ENCODE data around the gene VAV2.
A peak's percentile ranks its signal among the peaks of the same experiment; 100 is the strongest.
"Not testable (repeated sequence)": the region's sequence is repeated elsewhere in the genome, so short reads cannot be mapped to it uniquely, and the experiment has no call there.

Gene VAV2

DNA sequence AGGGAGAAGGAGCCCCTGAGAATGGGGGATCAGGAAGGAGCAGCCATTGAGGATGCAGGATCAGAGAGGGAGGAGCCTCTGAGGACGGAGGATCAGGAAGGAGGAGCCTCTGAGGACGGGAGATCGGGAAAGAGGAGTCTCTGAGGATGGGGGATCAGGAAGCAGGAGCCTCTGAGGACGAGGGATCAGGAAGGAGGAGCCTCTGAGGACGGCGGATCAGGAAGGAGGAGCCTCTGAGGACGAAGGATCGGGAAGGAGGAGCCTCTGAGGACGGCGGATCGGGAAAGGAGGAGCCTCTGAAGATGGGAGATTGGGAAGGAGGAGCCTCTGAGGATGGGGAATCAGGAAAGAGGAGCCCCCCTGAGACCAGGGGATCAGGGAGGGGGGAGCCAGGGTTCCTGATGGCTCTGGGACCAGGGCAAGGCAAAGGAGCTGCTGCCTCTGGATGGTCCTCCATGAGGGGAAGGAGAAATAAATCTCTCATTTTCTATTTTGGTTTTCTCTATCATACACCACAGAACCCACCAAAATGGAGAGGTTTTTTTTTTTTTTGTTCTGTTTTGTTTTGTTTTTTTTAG lies 231.3 kb downstream of the VAV2 start:
- no peak for DNase-seq

GRCh38 chr9:133759946-133760345 lies 232.2 kb downstream of the VAV2 start:
- no peak for DNase-seq

DNA sequence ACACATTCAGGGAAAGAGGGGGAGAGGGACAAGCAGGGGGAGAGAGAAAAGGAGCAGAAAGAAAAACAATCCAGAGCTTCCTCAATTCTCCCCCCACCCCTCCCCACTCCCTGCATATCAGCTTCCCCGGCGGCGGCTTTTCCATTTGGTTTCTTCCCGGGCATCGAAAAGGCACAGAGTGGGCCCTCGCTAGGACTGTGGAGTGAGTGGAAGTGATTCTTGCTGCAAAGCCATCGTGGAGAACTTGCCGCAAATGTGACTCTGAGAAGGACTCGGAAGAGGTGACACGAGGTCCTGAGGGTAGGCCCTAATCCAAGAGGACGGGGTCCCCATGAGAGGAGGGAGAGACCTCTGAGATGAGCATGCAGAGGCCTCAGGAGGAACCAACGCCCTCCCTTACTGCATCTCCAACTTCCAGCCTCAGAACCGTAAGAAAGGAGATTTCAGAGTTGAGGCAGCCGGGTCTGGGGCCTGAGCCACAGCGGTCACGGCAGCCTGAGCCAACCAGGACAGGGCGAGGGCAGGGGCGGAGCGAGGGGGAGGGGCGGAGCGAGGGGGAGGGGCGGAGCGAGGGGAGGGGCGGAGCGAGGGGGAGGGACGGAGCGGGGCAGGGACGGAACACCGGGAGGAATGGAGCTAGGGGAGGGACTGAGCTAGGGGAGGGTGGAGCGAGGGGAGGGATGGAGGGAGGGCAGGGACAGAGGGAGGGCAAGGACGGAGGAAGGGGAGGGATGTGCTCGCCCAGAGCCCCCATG lies 232.8 kb downstream of the VAV2 start:
- DNase-seq = no peak

- no peak for DNase-seq
Measured at GRCh38 chr9:133758228-133758627, 233.9 kb downstream of the VAV2 start.

GRCh38 chr9:133754688-133755227 lies 237.4 kb downstream of the VAV2 start:
- no peak for DNase-seq

DNA sequence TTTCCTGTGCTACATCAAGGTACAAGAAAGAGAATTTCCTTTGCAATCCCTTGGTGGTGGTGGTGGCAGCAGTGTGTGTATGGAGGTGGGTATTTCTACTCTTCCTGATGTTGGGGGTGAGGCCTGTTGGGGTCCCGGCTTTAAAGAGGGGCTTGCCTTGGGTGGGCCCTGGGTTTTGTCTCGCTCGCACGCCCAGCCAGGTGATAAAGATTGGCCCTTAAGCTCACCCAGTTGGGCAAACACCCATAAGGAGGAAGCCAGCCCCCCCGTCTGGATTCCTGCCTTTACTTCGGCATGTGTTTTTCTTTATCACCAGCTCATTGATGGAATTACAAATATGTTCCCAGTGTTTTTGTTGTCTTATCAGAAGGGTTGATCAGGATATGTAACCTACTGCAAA lies 237.9 kb downstream of the VAV2 start:
- DNase-seq = no peak

- no peak for DNase-seq
Measured at GRCh38 chr9:133752739-133753446, 239.2 kb downstream of the VAV2 start.

DNA sequence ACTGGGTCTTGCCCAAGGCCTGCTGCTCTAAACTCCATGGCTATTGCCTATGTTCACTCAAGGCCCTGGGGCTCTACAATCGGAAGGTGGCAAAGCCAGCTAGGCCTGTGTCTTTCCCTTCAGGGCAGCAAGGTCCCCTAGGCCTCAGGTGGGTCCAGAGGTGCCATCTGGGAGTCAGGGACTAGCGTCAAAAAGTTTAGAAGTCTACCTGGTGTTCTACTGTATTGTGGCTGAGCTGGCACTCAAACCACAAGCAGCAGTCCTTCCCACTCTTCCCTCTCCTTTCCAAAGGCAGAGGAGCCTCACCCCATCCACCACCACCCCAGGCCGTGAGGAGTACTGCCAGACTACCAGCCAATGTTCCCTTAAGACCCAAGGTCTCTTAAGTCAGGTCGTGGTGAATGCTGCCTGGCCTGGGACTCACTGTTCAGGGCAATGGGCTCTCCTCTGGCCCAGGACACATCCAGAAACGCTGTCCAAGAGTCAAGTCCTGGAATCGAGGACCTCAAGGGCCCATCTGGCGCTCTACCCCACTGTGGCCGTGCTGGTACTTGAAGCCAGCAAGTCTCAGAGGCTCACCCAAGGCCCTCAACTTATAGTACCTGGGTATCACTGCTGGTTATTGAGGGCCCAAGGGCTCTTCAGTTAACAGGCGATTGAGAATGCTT lies 241.0 kb downstream of the VAV2 start:
- DNase-seq = no peak

DNA sequence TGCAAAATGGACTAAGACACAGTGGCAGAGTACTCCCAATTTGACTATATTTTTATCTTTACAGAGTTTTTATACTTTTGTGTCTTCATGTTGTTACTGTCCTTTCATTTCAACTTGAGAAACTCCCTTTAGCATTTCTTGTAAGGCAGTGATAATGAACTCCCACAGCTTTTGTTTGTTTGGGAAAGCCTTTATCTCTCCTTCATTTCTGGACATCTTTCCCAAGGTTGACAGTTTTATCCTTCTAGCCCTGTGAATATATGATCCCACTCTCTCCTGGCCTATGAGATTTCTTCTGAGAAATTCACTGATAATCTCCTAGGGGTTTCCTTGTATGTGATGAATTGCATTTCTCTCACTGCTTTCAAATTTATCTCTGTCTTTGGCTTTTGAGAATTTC lies 244.8 kb downstream of the VAV2 start:
- no peak for DNase-seq

GRCh38 chr9:133744528-133744927 lies 247.6 kb downstream of the VAV2 start:
- not testable (repeated sequence) for DNase-seq

DNA sequence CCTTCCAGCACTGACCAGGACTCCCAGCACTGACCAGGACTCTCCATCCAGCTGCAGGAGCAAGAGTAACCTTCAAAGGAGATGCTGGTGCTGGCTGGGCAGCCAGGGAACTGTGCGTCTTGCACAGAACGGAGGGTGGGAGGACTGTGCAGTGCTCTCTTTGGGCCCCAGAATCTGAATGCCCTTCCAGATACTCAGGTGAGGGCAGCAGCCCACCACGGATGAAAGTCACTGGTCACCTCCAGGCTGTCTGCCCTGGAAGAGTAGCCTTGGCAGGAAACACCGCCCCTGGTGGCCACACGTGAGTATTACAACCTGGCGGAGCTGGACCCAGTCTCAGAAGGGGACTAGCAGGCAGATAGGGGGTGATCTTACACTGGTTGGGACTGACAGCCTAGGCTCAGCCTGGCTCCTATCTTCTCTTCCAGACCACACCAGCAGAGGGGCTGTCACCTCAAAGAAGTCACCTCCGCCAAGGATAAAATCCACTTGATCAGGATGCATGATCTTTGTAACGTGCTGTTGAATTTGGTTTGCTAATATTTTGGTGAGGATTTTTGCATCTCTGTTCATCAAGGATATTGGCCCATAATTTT lies 249.2 kb downstream of the VAV2 start:
- DNase-seq = peak; percentile 63 to 69

DNA sequence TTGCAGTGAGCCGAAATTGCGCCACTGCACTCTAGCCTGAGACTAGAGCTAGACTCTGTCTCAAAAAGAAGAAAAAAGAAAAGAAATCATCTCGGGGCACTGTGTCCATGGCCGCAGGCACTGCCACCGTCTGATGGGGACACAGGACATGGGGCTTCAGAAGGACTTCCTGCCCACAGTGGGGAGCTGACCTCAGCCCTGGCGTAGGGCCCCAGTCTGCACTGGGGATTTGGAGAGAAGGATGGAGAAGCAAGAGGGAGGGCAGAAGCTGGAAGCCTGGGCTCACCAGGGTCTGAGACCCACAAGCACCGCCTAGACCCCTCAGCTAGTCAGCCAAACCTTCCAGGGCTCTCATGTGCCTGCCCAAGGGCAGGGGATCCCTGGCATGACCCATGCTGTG lies 249.9 kb downstream of the VAV2 start:
- no peak for DNase-seq

DNA sequence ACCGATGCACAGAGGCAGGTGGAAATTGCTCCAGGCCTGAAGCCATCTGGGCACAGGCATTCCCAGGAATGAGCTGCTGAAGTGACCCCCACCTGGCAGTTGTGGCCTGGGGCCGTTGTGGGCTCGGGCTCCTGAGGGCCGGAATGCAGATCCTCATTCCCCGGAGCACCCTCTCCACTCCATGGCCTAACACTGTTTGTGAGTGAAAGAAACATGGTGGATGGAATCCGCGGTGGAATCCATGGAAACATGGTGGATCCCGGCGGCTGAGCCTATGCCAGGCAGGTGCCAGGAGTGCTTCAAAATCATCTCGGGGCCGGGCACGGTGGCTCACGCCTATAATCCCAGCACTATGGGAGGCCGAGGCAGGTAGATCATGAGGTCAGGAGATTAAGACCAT lies 250.4 kb downstream of the VAV2 start:
- DNase-seq = no peak

- no peak for DNase-seq
Measured at GRCh38 chr9:133740911-133741310, 251.2 kb downstream of the VAV2 start.

GRCh38 chr9:133739408-133740280 lies 252.5 kb downstream of the VAV2 start:
- no peak for DNase-seq

- DNase-seq = no peak
Measured at GRCh38 chr9:133738640-133739225, 253.4 kb downstream of the VAV2 start.

DNA sequence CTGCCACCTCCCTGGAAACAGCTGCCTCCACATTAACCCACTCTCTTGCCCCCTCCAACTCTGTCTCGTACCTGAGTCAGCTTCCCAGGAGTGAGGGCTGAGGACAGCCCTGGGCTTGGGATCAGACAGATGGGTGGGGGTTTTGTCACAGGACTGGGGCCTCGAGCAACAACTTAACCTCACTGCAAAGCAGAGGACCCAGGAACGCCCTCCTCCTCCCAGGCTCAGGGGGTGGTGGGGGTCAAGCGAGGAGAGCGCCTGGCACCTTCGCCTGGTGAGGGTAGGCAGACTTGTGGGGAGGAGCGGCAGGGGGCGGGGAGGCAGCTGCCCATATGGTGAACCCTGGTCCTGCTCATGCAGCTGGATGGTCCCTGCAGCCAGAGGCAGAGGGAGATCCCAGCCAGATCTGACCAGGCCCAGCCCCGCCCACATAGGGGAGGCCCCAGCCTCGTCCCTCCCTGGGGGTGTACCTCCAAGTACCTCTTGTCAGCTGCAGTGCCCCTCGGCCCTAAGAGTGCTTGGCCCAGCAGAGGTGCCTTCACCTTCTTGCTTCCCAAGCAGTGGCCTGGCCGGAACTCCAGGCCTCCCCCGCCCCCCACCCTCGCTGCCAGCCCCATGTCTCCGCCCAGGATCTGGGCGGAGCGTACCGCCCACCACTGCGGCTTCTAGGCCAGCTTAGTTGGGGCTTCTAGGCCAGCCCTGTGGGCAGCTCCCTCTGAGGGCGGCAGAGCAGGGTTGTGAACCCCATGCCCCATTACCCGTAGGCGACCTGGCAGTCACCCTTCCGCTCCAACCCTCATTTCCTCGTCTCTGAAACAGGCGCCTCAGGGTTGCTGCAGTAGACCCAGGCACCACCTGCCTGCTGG lies 254.1 kb downstream of the VAV2 start, which contains the start of gene SARDH:
SARDH (minus strand) TSS at position 579 of the 866 bp plus-strand sequence. CDS start 4,179 bp downstream, outside the sequence.
- DNase-seq = peak; percentile 21 to 31

- no peak for DNase-seq
Measured at GRCh38 chr9:133737071-133737773, 254.9 kb downstream of the VAV2 start.

DNA sequence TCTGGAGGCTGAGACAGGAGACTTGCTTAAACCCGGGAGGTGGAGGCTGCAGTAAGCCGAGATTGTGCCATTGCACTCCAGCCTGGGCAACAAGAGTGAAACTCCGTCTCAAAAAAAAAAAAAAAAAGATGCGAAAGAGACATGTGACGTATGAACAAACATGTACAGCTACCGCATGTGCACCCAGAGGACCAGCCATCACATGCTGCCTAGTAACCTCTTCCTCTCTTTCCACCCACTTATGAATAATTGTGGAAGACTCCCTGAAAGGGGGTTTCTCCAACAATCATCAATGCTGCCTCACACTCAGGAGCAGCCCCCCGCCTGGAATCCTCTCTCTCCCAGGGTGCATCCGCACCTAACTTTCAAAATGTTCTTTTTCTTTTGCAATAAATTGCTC lies 256.2 kb downstream of the VAV2 start:
- DNase-seq = no peak

- no peak for DNase-seq
Measured at GRCh38 chr9:133735415-133735775, 256.7 kb downstream of the VAV2 start.

All from CD4-positive, alpha-beta T cell treated with Interleukin-1 beta for 1 hour (primary cell).